GM11168 (cell line): Measurements from ENCODE around the gene ANGPT4.

Experiments
- in situ Hi-C: fragments of 300-500 bp; cut with MboI; formaldehyde crosslinking; loops from one replicate; pipeline ENCODE4 v1.12.0; 2022; ENCODE audit warnings: low sequenced_read_pairs; ENCODE audit not compliant: unreplicated experiment

Gene ANGPT4

DNA sequence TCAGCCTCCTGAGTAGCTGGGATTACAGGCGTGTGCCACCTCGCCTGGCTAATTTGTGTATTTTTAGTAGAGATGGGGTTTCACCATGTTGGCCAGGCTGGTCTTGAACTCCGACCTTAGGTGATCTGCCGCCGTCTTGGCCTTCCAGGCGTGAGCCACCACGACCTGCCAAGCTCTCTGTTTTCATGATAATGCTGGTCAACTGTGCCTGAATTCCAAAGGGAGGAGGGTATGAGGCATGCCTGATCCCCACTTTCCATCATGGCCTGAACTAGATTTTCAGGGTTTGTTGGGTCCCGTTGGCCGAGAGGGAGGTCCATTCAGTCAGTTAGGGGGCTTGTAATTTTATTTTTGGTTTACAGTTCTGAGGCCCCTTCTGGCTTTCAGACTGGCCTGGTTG is 28.0 kb upstream of the ANGPT4 start:
- in situ Hi-C loops: no loop called here

DNA sequence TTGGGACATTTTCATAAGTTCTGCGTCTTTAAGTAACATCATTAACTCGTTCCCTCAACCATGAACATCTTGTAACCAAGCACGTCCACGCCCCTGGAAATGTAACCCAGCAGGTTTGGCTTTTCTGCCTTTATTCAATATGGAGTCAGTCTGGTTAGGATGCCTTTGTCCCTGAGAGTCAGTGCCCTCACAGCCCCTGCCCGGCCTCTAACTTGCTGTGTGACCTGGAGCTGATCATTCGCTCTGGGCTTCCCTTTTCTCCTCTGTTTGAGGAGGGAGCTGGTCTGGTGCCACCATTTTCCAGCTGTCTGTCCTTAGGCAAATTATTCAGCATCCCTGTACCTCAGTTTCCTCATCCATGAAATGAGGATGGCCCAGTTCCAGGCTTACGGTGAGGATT is 26.5 kb upstream of the ANGPT4 start:
- in situ Hi-C loops: no loop called here

DNA sequence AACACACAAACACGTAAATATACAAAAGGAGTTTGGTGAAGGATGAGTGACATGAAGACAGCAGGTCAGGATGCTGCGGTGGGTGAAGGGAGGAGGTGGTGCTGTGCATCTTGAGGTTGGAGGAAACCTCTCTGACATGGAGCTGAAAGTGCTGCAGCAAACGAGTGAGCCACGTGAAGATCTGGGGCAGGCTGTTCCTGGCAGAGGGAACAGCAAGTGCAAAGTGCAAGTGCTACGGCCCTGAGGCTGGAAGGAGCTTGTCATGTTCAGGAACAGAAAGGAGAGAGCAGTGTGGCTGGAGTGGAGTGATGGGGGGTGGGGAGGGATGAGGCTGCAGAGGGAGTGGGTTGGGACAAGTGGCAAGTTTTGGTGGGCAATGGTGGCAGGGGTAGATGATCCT is 24.8 kb upstream of the ANGPT4 start:
- in situ Hi-C loops: no loop called here

DNA sequence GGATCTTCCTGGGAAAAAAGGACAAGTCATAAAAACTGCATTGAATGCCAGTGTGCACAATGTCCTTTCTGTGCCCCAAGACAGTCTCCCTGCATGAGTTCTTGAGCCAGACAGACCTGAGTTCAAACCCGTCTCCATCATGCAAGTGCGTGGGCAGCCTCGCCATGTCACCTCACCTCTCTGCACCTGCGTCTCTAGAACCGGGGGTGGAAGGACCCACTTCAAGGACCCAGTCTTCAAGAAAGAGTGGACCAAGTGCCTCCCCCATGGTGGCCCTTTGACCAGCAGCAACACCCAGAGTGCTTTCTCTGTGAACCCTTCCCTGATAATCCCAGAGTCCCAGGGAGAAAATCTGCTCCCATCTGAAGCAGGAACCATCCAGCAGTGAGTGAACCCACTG is 23.5 kb upstream of the ANGPT4 start:
- in situ Hi-C loops: no loop called here

DNA sequence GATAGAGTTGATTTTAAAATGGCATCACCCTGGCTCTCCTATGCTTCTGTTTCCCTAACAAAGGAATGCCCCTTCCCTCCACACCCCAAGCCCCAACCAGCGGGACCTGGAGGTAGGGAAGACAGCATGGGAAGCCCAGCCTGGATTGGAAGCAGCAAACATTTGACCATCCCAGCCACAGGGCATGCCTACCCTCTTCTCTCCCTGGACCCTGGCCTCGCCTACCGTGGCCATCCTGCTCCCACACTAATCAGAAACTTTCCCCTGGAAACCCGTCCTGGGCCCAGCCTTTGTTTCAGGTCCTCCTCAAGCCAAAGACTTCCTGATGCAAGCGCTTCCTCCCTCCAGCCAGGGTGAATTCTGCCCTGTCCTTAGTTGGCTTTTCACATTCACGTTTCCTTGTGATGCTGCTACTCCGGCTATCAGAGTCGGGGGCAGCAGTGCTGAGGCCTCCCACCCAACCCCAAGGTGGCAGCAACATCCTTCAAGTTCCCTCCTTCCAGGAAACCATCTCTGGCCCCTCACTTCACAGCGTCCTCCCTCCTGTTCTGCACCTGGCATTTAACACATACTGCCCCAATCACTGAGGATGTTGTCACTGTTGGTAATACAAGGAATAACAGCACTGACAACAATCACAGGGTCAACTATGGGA is 18.2 kb upstream of the ANGPT4 start:
- in situ Hi-C loops: no loop called here

DNA sequence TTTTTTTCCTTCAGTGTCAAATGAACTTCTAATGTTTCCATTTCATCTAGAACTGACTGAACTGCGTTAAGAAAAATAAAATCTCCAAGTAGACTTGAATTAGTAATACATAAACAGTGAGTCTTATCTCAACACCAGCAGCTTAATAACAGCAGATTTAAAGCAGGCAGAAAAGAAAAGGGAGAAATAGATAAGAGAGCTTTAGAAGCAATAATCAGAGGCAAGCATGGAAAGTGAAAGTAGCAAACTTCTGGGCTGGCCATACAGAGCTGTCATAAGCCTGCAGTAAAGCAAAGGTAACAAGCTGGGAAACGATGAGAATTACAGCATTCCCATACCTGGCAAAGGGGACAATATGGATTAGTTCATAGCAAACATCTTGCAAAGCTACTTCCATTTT is 16.9 kb upstream of the ANGPT4 start:
- in situ Hi-C loops: no loop called here

DNA sequence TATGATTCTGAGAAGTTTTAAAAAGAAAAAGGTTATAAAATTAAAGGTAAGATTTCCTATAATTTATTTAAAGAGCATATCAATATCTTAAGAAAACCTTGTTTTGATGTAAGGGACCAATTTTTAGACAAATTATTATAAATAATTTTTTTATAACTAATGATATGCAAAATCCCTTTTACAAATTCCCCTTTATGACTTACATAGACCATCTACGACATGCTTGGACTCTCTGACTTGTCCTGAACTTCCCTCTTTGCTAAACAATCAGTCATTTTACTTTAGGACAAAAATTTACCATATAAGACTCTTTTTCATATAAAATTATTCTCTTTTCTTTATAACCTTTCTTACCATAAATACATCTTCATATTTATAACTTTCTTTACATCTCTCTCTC is 15.3 kb upstream of the ANGPT4 start:
- in situ Hi-C loops: no loop called here

DNA sequence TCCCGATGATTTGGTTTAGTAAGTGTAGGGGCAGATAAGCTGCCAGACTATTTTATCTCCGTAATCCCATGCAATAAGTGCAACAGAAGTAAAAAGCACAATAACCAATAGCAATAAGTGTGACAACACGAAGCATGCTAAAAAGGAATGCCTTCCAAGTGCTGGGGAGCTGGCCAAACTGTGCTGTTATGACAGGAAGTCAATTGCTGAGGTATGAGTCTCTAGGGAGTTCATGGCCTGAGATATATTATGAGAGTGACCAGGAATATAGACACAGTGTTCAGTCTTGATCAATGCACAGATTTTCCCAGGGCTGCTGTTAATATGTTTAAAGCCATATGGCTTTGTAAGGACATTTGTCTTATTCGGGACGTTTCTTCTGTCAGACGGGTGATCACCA is 10.5 kb upstream of the ANGPT4 start:
- in situ Hi-C loops: no loop called here

DNA sequence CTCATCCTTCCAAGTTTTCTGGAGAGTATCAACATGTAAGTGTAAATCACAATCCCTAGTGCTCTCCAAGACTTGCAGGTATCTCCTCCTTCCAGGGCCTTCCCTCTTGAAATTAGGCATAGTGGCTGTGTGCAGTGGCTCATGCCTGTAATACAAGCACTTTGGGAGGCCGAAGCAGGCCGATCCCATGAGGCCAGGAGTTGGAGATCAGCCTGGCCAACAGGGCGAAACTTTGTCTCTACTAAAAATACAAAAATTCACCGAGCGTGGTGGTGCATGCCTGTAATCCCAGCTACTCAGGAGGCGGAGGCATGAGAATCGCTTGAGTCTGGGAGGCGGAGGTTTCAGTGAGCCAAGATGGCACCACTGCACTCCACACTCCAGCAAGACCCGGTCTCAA is 9.4 kb upstream of the ANGPT4 start:
- in situ Hi-C loops: no loop called here

DNA sequence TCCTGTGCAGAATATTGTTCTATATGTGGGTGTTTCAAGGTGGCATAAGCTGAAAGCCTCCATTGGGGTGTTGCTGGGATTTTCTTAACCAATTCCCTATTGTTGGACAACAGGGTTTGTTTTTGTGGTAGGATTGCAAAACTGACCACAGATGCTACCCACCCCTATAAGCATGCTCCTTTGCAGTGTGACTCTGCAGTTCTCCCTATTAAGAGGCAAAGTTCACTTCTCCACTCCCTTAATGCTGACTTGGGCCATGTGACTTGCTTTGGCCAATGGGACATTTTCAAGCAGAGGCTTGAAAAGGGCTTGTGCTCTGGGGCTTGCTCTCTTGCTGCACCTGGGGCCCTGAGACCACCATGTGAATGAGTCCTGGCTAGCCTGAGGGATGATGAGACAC is 8.5 kb upstream of the ANGPT4 start:
- in situ Hi-C loops: no loop called here

DNA sequence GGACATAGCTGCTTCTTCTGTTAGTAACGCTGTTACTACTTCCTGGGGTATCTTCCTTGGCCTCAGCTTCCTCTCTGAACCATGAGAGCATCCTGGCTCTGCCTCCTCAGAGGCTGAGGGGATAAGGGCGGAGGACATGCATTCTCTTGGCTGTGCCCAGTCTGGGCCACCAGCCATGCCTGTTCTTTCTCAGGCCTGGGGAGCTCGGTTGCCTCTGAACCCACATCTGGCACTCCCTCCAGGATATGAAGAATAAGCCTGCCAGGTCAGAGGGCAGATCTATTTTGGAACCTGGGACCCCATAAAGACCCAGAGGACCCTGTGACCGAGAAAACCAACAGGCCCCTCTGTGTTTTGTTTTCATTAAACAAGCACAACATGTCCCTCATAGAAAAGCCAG is 6.6 kb upstream of the ANGPT4 start:
- in situ Hi-C loops: no loop called here

DNA sequence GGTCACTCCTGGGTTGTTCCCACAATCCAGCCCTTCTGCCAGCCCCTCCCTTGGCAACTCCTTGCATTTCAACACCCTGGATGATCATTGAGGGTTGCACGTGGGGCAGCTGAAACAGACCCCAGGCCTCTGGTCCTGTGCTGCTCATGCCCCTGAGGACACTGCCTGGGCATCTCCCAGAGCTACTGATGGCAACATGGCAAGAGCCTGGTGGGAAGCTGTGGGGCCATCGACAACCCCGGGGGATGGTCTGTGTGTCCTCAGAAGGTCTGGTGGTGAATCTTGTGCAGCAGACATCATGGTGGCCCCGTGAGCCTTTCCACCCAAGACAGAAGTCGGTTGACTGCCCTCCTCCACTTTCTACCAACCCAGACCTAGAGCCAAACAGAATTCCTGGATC is 4.9 kb upstream of the ANGPT4 start:
- in situ Hi-C loops: no loop called here

DNA sequence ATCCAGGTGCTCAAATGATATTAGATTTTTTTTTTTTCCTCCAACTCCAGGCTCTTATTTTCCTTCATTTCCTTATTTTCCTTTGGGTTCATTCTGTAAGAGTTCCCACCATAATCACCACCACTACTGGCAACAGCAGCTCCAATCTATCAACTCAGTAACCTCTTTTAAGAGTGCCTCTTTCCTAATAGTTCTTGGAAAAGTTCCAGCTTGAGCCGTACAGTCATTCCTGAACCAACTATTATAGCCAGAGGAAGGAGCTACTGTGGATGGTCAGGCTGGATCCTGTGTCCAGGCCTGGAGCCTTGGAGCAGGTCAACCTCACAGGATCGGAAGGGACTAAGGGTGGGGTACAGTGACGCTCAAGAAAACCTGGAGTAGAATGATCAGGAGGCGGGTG is 4.2 kb upstream of the ANGPT4 start:
- in situ Hi-C loops: no loop called here

DNA sequence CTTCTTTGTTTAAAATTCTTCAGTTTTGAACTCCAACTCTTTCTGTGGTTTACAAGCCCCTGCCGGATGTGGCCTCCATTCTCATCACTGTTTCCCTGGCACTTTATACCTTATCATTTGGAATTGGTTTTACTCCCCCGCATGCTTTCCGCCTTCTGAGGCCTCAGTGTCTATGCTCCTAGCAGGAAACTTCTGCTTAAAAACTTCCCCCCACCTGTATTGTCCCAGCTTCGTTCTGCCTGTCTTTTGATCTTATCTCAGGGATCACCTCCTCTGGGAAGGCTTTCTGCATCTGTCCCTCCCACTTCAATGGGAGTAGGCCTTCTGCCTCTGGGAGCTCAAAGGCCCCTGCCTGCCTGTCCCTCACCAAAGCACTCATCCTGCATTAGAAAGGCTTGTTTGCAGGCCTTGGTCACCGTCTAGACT is 3.4 kb upstream of the ANGPT4 start:
- in situ Hi-C loops: no loop called here

DNA sequence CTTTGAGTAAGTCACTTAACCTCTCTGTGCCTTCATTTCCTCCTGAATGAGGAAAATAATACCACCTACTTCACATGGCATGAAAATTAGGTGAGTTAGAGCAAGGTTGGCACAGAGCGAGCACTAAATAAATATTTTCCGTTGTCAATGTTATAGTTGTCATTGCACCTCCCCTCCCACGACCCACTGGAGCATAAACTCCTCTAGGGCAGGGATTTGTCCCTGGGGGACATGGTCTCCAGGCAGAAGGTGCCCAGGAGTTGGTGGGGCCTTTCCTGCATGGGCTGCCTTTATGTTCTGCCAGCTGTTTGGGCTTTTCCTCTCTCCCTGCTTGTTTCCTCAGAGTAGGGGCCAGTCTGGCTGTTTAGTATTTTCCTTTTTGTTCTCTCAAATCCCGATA is 1.3 kb upstream of the ANGPT4 start:
- in situ Hi-C loops: no loop called here

DNA sequence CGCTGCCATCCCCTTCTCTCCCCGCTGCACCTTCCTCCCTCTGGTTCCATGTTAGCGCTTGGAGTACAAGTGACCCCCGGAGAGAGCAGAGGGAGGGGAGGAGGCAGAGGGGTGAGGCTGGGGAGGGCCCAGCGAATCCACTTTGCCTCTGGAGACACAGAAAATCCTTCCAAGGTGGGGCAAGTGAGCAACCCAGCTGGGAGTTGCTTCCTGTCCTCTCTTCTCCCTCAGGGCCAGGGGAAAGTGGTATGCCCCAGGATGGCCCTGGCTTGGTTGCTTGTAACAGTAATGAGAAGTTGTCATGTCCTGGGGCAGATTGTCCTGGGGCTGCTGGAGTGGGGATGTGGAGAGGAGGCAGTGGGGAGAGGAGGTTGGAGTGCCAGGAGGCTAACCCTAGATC is 691 bp upstream of the ANGPT4 start:
- in situ Hi-C loops: no loop called here

DNA sequence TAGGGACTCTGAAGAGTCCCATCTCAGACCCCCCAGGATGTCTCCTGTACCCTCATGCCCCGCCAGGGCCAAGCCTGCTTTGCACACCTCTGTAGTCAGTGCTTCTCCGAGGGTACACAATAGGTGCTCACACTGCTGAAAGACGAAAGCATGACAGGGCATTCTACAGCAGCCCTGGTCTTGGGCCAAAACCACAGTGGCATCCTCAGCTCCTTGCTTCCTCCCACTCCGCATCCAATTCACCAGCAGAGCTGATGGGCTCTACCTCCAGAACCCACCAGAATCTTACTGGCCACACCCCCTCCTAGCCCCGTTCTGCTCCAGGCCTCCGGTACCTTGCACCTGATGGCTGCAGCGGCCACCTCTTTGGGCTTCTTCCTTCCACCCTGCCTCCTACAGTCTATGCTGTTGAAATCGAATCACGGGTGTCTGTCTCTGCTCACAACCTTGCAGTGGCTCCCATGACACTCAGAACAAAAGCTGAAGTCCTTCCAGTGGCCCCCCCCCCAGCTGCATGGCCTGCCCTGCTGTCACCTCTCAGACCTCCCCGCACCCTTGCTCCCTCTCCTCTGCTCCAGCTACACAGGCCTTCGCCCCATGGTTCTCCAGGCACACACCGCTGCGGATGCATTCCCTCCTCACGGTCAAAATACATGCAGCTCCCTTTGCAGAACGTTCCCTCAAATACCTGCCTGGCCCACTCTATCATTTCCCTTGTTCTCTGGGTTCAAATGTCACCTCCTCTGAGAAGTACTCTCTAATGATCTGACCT is 1.2 kb downstream of the ANGPT4 start:
- in situ Hi-C loops: no loop called here

DNA sequence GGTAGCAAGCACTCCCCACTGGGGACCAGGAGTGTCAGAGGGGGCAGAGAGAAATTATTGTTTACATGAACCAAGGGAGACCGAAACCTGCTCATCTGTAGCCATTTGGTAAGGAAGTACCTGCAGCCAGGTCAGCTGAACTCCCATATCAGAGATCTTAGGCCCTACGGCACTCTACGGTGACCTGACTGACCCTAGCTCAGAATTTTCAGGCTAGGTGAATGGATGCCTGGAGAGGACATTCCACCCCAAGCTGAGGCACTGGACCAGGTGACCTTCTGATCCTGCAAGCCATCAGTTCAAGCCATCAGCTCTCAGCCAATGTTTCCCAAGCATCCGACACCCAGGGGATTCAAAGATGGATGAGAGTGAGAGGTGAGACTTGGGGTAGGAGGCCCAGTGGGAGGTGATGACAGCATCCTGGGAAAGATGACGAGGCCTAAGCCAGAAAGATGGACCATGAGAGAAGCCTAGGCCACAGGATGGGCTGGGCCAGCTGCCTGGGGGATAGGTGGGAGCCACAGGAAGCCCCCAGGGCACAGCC is 2.8 kb downstream of the ANGPT4 start:
- in situ Hi-C loops: no loop called here

DNA sequence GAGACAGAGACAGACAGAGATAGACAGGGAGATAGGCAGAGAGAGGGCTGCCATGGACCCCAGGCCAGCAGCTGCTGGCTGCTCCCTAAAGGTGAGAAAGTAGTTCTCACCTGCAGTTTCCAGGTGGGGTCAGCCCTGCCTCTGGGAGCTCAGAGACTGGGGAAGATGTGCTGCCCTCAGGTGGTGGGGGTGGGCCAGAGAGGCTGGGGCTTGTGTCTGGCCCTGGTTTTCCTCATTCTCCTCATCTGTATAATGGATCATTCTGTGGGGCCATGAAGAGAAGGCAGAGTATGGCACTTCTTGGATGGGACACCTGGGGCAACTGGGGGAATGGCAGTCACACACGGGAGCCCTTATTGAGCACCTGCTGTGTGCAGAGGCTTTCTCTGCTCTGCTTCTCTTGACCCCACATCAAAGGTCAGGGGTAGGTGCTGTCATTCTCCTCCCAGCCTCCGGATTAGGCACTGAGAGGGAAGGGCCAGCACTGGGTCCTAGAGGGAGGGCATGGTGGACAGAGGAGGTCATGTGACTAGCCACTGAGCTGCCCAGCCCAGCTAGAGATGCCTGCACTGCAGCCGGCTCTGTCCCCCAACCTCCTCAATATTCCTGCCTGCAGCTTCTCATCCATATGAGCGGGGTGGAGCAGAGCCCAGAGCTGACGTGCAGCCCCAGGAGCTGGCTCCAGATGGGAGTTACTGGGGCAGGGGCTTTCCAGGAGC is 4.1 kb downstream of the ANGPT4 start:
- in situ Hi-C loops: no loop called here

DNA sequence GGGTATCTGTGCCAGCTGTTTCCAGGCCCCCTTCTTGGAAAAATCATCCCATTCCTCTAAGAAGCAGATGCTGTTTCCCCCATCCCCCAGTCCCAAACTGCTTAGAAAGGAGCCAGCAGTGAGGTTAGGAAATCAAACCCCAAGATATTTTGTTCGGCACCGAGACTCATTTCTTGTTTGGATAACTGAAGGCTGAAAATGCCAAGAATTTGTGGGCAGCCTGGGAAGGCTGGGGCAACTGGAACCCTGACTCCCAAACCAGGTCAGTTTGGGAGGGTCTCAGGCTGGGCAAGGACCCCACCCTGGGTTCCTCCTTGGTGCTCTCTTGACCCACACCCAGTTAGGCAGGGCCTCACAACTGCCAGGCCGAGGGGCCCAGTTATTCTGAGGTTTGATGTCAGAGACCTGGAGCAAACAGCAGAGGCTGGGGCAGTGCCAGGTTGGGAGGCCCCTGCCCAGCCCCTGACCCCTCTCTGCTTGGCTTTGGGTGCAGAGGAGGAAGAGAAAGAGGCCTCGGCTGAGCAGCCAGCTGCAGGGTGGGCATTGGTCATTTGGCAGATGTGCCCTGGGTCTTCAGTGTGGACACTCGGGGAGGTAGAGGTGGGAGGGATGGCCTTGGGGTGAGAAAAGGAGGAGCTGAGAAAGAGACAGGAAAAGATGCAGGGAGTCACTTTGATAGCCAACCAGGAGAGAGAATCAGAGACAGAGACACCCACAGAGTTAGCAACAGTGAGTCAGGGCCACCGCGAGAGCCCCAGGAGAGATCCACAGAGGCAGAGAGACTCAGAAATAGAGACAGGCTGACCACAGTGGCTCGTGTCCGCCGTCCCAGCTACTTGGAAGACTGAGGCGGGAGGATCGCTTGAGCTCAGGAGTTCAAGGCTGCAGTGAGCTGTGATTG is 5.0 kb downstream of the ANGPT4 start:
- in situ Hi-C loops: no loop called here
